Mucosa of descending colon (tissue), 3 donors: Measurements from ENCODE around the gene RPS27L. TPM values are rescaled to one million over a fixed set of nuclear protein-coding genes. Genes with fewer than 3 reads are reported as not detected.
A peak's percentile ranks its signal among the peaks of the same experiment; 100 is the strongest.

Experiments
- ATAC-seq: fragments of 200-7000 bp; cut with Tn5 transposase; one replicate; pipeline ENCODE4 v1.9.1; 2020; ENCODE audit warnings: mild to moderate bottlenecking, moderate library complexity
- DNase-seq, 3 donors: peaks; one replicate each; pipeline ENCODE4 v3.0.0-alpha.2; 2020
- H3K36me3 ChIP-seq: fragments of 200-600 bp; one replicate; pipeline ENCODE4 v1.8.0; 2021; ENCODE audit warnings: low read depth, mild to moderate bottlenecking
- H3K4me1 ChIP-seq: fragments of 200-600 bp; one replicate; pipeline ENCODE4 v1.8.0; 2021; ENCODE audit warnings: low read depth, mild to moderate bottlenecking
- H3K4me3 ChIP-seq: fragments of 200-600 bp; one replicate; pipeline ENCODE4 v1.8.0; 2021; ENCODE audit warnings: mild to moderate bottlenecking
- H3K9me3 ChIP-seq: fragments of 200-600 bp; one replicate; pipeline ENCODE4 v1.8.0; 2021; ENCODE audit warnings: mild to moderate bottlenecking
- CTCF ChIP-seq: fragments of 200-600 bp; IDR thresholded peaks from one replicate; pipeline ENCODE4 v1.8.0; 2022; ENCODE audit warnings: antibody characterized with exemption, mild to moderate bottlenecking
- intact Hi-C, 2 donors: fragments of 100-400 bp; cut with DNase I in 1 of 2; cut with micrococcal nuclease in 1 of 2; formaldehyde crosslinking; loops; one replicate each; pipeline versions ENCODE4 v1.11.0 to v1.11.1; 2022; cut with DNase I, micrococcal nuclease
- total RNA-seq, 3 donors: library from RNA; stranded (reverse); fragmentation: NEBNext Ultra II Directional in 2 of 3; extraction: Animal tissue kit (Norgen Biotek cat#: 25700) in 2 of 3; gene quantifications; one replicate each; pipeline versions ENCODE4 v1.2.1 to v1.2.4, GENCODE V29; 2021 to 2023
- donor health status: DM: no; HTN: no; CAD: no; lungs with moderate emphysema.
- donor health status: DM: no; HTN: no; CAD: no.
- donor health status: DM: no; HTN: yes; CAD: no.

The RPS27L gene
- total RNA-seq, 3 donors from 2014 or later: 187 to 234 (median 208) TPM

DNA sequence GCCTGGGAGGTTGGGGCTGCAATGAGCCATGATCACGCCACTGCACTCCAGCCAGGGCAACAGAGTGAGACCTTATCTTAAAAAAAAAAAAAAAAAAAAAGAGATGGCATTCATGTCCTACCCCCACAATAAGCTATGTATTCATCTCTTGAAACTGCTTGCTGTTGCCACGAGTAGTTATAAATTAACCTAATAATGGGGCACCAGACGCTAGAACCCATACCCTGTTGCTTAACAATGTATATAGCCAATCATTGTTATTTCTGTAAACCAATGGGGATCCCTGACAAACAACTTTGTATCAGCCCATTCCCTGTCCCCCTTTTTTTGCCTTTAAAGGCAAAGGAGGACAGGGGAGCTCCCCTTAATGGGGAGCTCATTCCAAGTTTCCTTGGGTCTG, 38.4 kb downstream of the RPS27L start:
- Histone ChIP-seq H3K36me3 (no peaks in the 10 kb centered on the region), H3K4me3 (no peak overlapping the region), H3K4me1 (peaks cover 2% of the 10 kb centered on the region), H3K9me3 (peaks cover 10% of the 10 kb centered on the region)
- ATAC-seq (no peak), DNase-seq (no peak)
- intact Hi-C loops: no loop called here
- no peak for TF ChIP-seq CTCF

GRCh38 chr15:63114465-63114864, 42.8 kb downstream of the RPS27L start:
- Histone ChIP-seq H3K9me3 (peaks cover 5% of the 10 kb centered on the region), H3K4me1 (no peaks in the 10 kb centered on the region), H3K36me3 (no peaks in the 10 kb centered on the region), H3K4me3 (no peak overlapping the region)
- DNase-seq (no peak), ATAC-seq (no peak)
- TF ChIP-seq CTCF: no peak
- intact Hi-C loops: no loop called here

GRCh38 chr15:63112871-63113270, 44.4 kb downstream of the RPS27L start:
- no peak for ATAC-seq
- no peak overlapping the region for H3K4me3 ChIP-seq
- no peak for TF ChIP-seq CTCF

DNA sequence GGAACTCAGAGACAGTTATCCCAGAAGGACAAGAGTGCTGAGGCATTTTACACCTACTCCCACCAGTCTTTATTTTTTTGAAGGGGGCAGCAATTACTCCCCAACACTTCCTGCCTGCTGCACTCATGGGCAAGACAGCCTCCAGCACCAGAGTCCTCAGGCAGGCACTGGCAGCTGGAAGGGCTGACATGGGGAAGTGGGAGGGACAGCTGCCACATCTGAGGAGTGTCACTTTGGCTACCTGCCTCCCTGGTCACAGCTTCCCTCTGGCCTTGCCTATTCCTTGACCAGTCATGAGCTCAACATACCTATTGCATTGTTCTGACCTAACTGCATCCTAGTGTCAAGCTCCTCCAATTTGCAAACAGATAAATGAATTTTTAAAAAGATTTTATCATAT, 45.8 kb downstream of the RPS27L start:
- no peaks in the 10 kb centered on the region for H3K36me3 ChIP-seq
- intact Hi-C loops: no loop called here
- no peaks in the 10 kb centered on the region for H3K4me1 ChIP-seq
- H3K9me3 ChIP-seq: no peaks in the 10 kb centered on the region
- ATAC-seq (peak; percentile 37), DNase-seq (no peak)
- H3K4me3 ChIP-seq: no peak overlapping the region
- no peak for TF ChIP-seq CTCF

More at GRCh38 chr15:63112871-63113270, 44.4 kb downstream of the RPS27L start:
- H3K36me3 ChIP-seq: no peaks in the 10 kb centered on the region
- H3K4me1 ChIP-seq: no peaks in the 10 kb centered on the region
- intact Hi-C loops: no loop called here
- H3K9me3 ChIP-seq: no peaks in the 10 kb centered on the region
- DNase-seq: no peak

DNA sequence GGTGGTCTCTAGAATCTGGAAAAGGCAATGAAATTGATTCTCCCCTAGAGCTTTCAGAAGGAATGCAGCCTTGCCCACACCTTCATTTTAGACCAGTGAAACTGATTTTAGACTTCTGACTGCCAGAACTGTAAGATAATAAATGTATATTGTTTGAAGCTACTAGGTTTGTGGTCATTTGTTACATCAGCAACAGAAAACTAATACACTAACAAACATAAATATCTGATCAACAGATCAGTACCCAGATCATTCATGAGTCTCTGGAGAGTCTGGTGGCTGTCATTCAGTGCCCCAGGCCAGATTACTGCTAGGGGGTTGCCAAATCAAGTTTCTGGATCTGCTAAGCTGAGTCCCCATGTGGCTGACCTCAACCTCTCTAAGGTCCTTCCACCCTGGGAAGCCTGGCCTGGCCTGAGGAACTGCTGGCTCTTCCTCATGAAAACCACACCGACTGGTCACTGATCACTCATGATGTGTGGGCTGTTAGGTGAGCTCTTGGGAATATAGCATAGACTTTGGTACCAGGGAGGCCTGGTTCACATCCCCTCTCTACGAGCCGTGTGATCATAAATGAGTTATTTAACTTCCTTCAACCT, 46.8 kb downstream of the RPS27L start:
- no peaks in the 10 kb centered on the region for H3K36me3 ChIP-seq
- no peak for TF ChIP-seq CTCF
- H3K4me3 ChIP-seq: no peak overlapping the region
- ATAC-seq (no peak), DNase-seq (no peak)
- intact Hi-C loops: no loop called here
- H3K4me1 ChIP-seq: no peaks in the 10 kb centered on the region
- no peaks in the 10 kb centered on the region for H3K9me3 ChIP-seq

DNA sequence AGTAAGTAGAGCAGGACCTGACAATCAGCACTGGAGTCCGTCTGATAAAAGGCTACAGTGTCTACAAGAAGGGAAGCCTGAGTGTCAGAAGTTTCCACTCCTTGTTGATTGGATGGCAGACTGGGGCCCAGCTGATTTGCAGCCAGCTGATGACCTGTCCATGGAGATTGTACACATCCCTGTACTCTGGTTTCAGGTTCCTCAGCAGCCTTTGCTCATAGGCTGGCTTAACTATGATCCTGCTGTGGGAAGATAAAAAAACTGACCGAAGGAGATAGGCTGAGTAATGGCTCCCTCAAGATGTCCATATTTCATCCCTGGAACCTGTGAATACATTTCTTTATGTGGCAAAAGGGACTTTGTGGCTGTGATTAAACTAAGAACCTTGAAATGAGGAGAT, 47.4 kb downstream of the RPS27L start:
- intact Hi-C loops: no loop called here
- Histone ChIP-seq H3K4me3 (no peak overlapping the region), H3K36me3 (no peaks in the 10 kb centered on the region), H3K9me3 (no peaks in the 10 kb centered on the region), H3K4me1 (no peaks in the 10 kb centered on the region)
- ATAC-seq (no peak), DNase-seq (no peak)
- TF ChIP-seq CTCF: no peak
